Stimulated activated CD4-positive, alpha-beta T cell treated with anti-CD3 and anti-CD28 coated beads, Interleukin-15, amount 100 ng/mL, for 1 hour (primary cell): Measurements from ENCODE around the gene PDCD10.

ENCODE experiments used
- DNase-seq, 2 donors: peaks; one replicate each; pipeline ENCODE4 v3.0.0-alpha.2; 2020; ENCODE audit warnings: low read depth in 1 of 2, low spot score in 1 of 2

Gene PDCD10

GRCh38 chr3:167735233-167736138 lies 794 bp upstream of the PDCD10 start, which contains the start of gene SERPINI1:
SERPINI1 (plus strand) TSS chr3:167735721; CDS start chr3:167789129, 53,408 bp downstream.
- peak; percentile 53 to 55 for DNase-seq

- no peak for DNase-seq
Observed at GRCh38 chr3:167733961-167734497, 663 bp downstream of the PDCD10 start.

- no peak for DNase-seq
Observed at GRCh38 chr3:167732313-167733065, 2.2 kb downstream of the PDCD10 start.

GRCh38 chr3:167731393-167731792 lies 3.3 kb downstream of the PDCD10 start:
- no peak for DNase-seq

GRCh38 chr3:167729591-167729990 lies 5.1 kb downstream of the PDCD10 start:
- no peak for DNase-seq

GRCh38 chr3:167728632-167729323 lies 5.9 kb downstream of the PDCD10 start:
- DNase-seq = no peak

- DNase-seq = no peak
Observed at GRCh38 chr3:167728176-167728575, 6.5 kb downstream of the PDCD10 start.

- DNase-seq = no peak
Observed at GRCh38 chr3:167723872-167724271, 10.8 kb downstream of the PDCD10 start.

GRCh38 chr3:167723025-167723512 lies 11.6 kb downstream of the PDCD10 start:
- DNase-seq = no peak

- DNase-seq = no peak
Observed at GRCh38 chr3:167718582-167718981, 16.1 kb downstream of the PDCD10 start.

GRCh38 chr3:167716920-167717319 lies 17.8 kb downstream of the PDCD10 start:
- DNase-seq = no peak

- no peak for DNase-seq
Observed at GRCh38 chr3:167714871-167715270, 19.8 kb downstream of the PDCD10 start.

- DNase-seq = no peak
Observed at GRCh38 chr3:167712445-167712844, 22.2 kb downstream of the PDCD10 start.

- no peak for DNase-seq
Observed at GRCh38 chr3:167711439-167711838, 23.3 kb downstream of the PDCD10 start.

GRCh38 chr3:167710552-167710951 lies 24.1 kb downstream of the PDCD10 start:
- DNase-seq = no peak

GRCh38 chr3:167709690-167710089 lies 25.0 kb downstream of the PDCD10 start:
- DNase-seq = no peak

- no peak for DNase-seq
Observed at GRCh38 chr3:167705840-167706239, 28.9 kb downstream of the PDCD10 start.

GRCh38 chr3:167700926-167701325 lies 33.8 kb downstream of the PDCD10 start:
- no peak for DNase-seq

GRCh38 chr3:167700046-167700445 lies 34.6 kb downstream of the PDCD10 start:
- no peak for DNase-seq

GRCh38 chr3:167694121-167694520 lies 40.6 kb downstream of the PDCD10 start:
- no peak for DNase-seq

- no peak for DNase-seq
Observed at GRCh38 chr3:167691366-167691765, 43.3 kb downstream of the PDCD10 start.
